Chondrocyte (in vitro differentiated cells): ENCODE results near the gene RAC2. TPM values are rescaled to one million over a fixed set of nuclear protein-coding genes. Genes with fewer than 3 reads are reported as not detected.

Experiments used
- DNase-seq: peaks from one replicate; pipeline ENCODE4 v3.0.0; 2021; ENCODE audit warnings: mixed read lengths, low spot score
- H3K27ac Mint-ChIP-seq: one replicate; pipeline ENCODE4 v1.8.0; 2021; ENCODE audit warnings: mild to moderate bottlenecking, moderate library complexity, mixed read lengths; ENCODE audit not compliant: unreplicated experiment
- H3K27me3 Mint-ChIP-seq: 2 replicates; pipeline ENCODE4 v1.8.0; 2021; ENCODE audit warnings: low read depth, mixed read lengths
- H3K36me3 Mint-ChIP-seq: 2 replicates; pipeline ENCODE4 v1.8.0; 2021; ENCODE audit warnings: low read depth, mixed read lengths
- H3K4me1 Mint-ChIP-seq: 2 replicates; pipeline ENCODE4 v1.8.0; 2021; ENCODE audit warnings: low read depth, mild to moderate bottlenecking, mixed read lengths
- H3K4me3 Mint-ChIP-seq: one replicate; pipeline ENCODE4 v1.8.0; 2021; ENCODE audit warnings: mild to moderate bottlenecking, moderate library complexity, mixed read lengths; ENCODE audit not compliant: unreplicated experiment
- H3K9me3 Mint-ChIP-seq: 2 replicates; pipeline ENCODE4 v1.8.0; 2021; ENCODE audit warnings: low read depth, mixed read lengths
- CTCF ChIP-seq: fragments of 200-600 bp; sonication (generic); IDR thresholded peaks from 2 replicates; pipeline ENCODE4 v1.5.0; 2021; ENCODE audit warnings: antibody characterized with exemption, mild to moderate bottlenecking, moderate library complexity
- total RNA-seq: library from RNA; stranded (reverse); gene quantifications from 3 replicates; pipeline ENCODE4 v1.2.1, GENCODE V29; 2021

Gene RAC2
- total RNA-seq, 1 donor from 2014 or later = 0.20 TPM

GRCh38 chr22:37195921-37196320 lies 48.1 kb downstream of the RAC2 start:
- Mint-ChIP-seq H3K27ac (no peak overlapping the region), H3K9me3 (no peaks in the 10 kb centered on the region), H3K27me3 (no peaks in the 10 kb centered on the region), H3K4me1 (peaks cover 17% of the 10 kb centered on the region), H3K36me3 (no peaks in the 10 kb centered on the region), H3K4me3 (no peak overlapping the region)
- no peak for TF ChIP-seq CTCF
- DNase-seq = peak; percentile 46

- no peaks in the 10 kb centered on the region for H3K9me3 Mint-ChIP-seq
- H3K4me3 Mint-ChIP-seq = no peak overlapping the region
- peaks cover 17% of the 10 kb centered on the region for H3K4me1 Mint-ChIP-seq
- H3K36me3 Mint-ChIP-seq = no peaks in the 10 kb centered on the region
- no peaks in the 10 kb centered on the region for H3K27me3 Mint-ChIP-seq
- no peak for TF ChIP-seq CTCF
- DNase-seq = no peak
- no peak overlapping the region for H3K27ac Mint-ChIP-seq
Measured at GRCh38 chr22:37194750-37195149, 49.3 kb downstream of the RAC2 start.

DNA sequence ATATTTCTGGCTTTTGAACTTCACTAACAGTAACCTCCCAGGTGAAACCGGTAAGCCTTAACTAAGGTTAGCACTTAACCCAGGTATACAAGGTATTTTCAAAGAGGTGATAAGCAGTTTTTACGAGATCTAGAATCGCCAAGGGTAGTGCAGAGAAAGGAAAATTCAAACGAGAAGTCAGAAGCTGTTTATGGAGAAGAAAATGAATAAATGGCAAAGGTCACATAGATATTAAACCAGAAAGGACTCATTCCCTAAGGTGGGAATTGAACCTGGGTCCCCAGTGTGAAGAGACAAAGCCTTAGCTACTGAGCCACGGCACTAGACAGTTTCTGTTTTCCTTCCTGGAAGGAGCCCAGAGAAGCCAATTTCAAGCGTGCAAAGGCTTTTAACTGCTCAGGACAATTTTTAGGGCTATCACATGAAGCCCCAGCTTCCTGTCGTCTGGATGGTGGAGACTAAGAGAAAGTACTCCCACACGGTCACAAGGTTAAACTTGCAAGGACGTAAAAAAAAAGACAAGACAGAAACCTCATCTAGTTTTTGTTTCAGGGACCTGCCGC lies 50.4 kb downstream of the RAC2 start:
- Mint-ChIP-seq H3K27ac (no peak overlapping the region), H3K4me3 (no peak overlapping the region), H3K36me3 (no peaks in the 10 kb centered on the region), H3K9me3 (no peaks in the 10 kb centered on the region), H3K27me3 (no peaks in the 10 kb centered on the region), H3K4me1 (peaks cover 19% of the 10 kb centered on the region)
- no peak for TF ChIP-seq CTCF
- no peak for DNase-seq

DNA sequence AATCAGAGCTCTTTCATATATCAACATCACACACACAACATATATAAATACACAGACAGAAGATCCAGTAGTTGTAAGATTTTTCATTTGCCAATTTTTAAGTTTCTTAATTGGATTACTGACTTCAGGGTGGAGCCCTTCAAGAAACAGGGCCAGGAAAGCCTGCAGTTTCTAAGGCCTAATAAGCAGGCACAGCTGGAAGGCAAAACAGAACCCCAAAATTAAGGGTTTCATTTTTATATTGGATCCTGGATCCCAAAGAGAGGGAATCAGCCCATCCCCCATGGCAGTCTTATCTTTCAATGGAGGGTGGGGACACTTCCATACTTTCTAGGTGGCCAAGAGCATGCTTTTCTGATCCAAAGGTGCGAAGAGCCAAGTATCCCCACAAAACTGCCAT lies 51.3 kb downstream of the RAC2 start:
- H3K4me1 Mint-ChIP-seq = peaks cover 21% of the 10 kb centered on the region
- H3K36me3 Mint-ChIP-seq = no peaks in the 10 kb centered on the region
- TF ChIP-seq CTCF = no peak
- H3K4me3 Mint-ChIP-seq = no peak overlapping the region
- no peaks in the 10 kb centered on the region for H3K9me3 Mint-ChIP-seq
- H3K27ac Mint-ChIP-seq = no peak overlapping the region
- no peak for DNase-seq
- H3K27me3 Mint-ChIP-seq = no peaks in the 10 kb centered on the region

DNA sequence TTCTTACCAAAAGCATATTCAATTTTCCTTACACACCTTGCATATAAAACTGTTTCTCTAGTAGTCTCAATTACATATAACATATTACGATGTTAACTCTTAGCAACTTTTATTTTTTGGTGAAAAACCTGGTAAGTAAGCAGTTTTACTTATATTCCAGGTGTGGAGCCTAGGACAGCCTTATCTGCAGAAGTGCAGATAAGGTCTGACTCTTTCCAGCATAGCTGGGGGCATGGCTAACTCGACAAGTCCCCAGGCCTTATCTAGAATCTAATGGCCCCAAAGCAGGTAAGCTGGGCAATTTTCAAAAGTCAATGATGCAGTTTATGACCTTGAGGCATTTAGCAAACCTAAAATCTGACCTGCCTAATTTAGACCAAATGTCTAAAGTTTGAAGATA lies 51.9 kb downstream of the RAC2 start:
- Mint-ChIP-seq H3K4me3 (no peak overlapping the region), H3K36me3 (no peaks in the 10 kb centered on the region), H3K27me3 (no peaks in the 10 kb centered on the region), H3K9me3 (no peaks in the 10 kb centered on the region), H3K27ac (no peak overlapping the region), H3K4me1 (peaks cover 21% of the 10 kb centered on the region)
- no peak for DNase-seq
- TF ChIP-seq CTCF = no peak
